Upper lobe of left lung (tissue), 6 donors: Measurements from ENCODE around the gene VASN. TPM values are rescaled to one million over a fixed set of nuclear protein-coding genes. Genes with fewer than 3 reads are reported as not detected.
A peak's percentile ranks its signal among the peaks of the same experiment; 100 is the strongest.

Source experiments
- ATAC-seq, 2 donors: fragments of 200-7000 bp; cut with Tn5 transposase; one replicate each; pipeline ENCODE4 v1.9.1; 2022; ENCODE audit warnings: mild to moderate bottlenecking in 2 of 2, moderate library complexity in 2 of 2; ENCODE audit not compliant: low FRiP score in 2 of 2
- DNase-seq, 2 donors: peaks; one replicate each; pipeline ENCODE4 v3.0.0-alpha.2; 2019 to 2020
- H3K27ac ChIP-seq, 4 donors: fragments of 200-600 bp; sonication (generic); one replicate each; pipeline ENCODE4 v1.5.1; 2016 to 2019
- H3K27me3 ChIP-seq, 4 donors: fragments of 200-600 bp; sonication (generic); one replicate each; pipeline ENCODE4 v1.5.1; 2017 to 2019
- H3K36me3 ChIP-seq, 4 donors: fragments of 200-600 bp; sonication (generic); one replicate each; pipeline ENCODE4 v1.5.1; 2016 to 2019
- H3K4me1 ChIP-seq, 4 donors: fragments of 200-600 bp; sonication (generic); one replicate each; pipeline ENCODE4 v1.5.1; 2018 to 2019
- H3K4me3 ChIP-seq, 4 donors: fragments of 200-600 bp; sonication (generic); one replicate each; pipeline ENCODE4 v1.5.1; 2017 to 2019; ENCODE audit warnings: mild to moderate bottlenecking in 2 of 4, moderate library complexity in 1 of 4
- H3K9me3 ChIP-seq, 4 donors: fragments of 200-600 bp; sonication (generic); one replicate each; pipeline ENCODE4 v1.5.1; 2018 to 2019
- CTCF ChIP-seq, 6 experiments: fragments of 450-650 bp in 4 of 6; fragments of 200-600 bp in 2 of 6; sonication (generic) in 2 of 6; IDR thresholded peaks; one replicate each; pipeline ENCODE4 v1.5.1; 2016 to 2019; ENCODE audit warnings: antibody characterized with exemption in 6 of 6
- EP300 ChIP-seq, 4 donors: sonication (generic); formaldehyde crosslinking; IDR thresholded peaks; one replicate each; pipeline ENCODE4 v1.5.1; 2017; ENCODE audit warnings: antibody characterized with exemption in 4 of 4, control low read depth in 2 of 4
- POLR2A ChIP-seq, 4 donors: fragments of 450-650 bp; IDR thresholded peaks; one replicate each; pipeline ENCODE4 v1.5.1; 2016 to 2017; ENCODE audit warnings: antibody characterized with exemption in 4 of 4, mild to moderate bottlenecking in 2 of 4
- POLR2AphosphoS5 ChIP-seq, 2 donors: sonication (generic); formaldehyde crosslinking; IDR thresholded peaks; one replicate each; pipeline ENCODE4 v1.5.1; 2017; ENCODE audit warnings: antibody characterized with exemption in 2 of 2
- WGBS, 2 donors: methylation state at CpG; one replicate each; pipeline ENCODE4 v1.1.5; 2017 to 2018; 5-methylcytosine and 5-hydroxymethylcytosine counted together
- total RNA-seq, 6 donors: library from RNA; depleted of rRNA in 4 of 6; stranded (reverse); fragments of >200 nt in 4 of 6; gene quantifications; one replicate each; pipeline versions ENCODE4 v1.1.0 to v1.2.1, GENCODE V29; 2016 to 2021
- donor health status: DM: no; HTN: no; CAD: no; lungs with moderate emphysema.
- donor health status: DM: no; HTN: yes; CAD: no; lungs with severe emphysema.

The VASN gene
- total RNA-seq, 6 donors from 2014 or later = 11.4 to 40.6 (median 30.2) TPM

GRCh38 chr16:4365615-4366014 lies 6.0 kb upstream of the VASN start:
- H3K27me3 ChIP-seq = no peaks in the 10 kb centered on the region
- no peak for DNase-seq
- no peak overlapping the region for H3K27ac ChIP-seq
- TF ChIP-seq CTCF (IDR thresholded peaks at IDR 0.05) (no peak), POLR2A (IDR thresholded peaks at IDR 0.05) (no peak), POLR2AphosphoS5 (IDR thresholded peaks at IDR 0.05) (no peak), EP300 (IDR thresholded peaks at IDR 0.05) (no peak)
- WGBS, 2 donors = 96% methylated on average over 7 to 12 of the region's 12 CpGs
- no peak for ATAC-seq
- peaks cover 5 to 48% (median 38%) of the 10 kb centered on the region in 4 donors for H3K36me3 ChIP-seq
- H3K9me3 ChIP-seq = no peaks in the 10 kb centered on the region
- no peak overlapping the region for H3K4me3 ChIP-seq
- peaks cover 20 to 28% (median 22%) of the 10 kb centered on the region in 4 donors for H3K4me1 ChIP-seq

- Histone ChIP-seq H3K27ac (no peak overlapping the region), H3K4me3 (no peak overlapping the region), H3K27me3 (no peaks in the 10 kb centered on the region), H3K9me3 (no peaks in the 10 kb centered on the region), H3K4me1 (peaks cover 20 to 32% (median 26%) of the 10 kb centered on the region in 4 donors), H3K36me3 (peaks cover 5 to 45% (median 38%) of the 10 kb centered on the region in 4 donors)
- TF ChIP-seq EP300 (IDR thresholded peaks at IDR 0.05) = no peak
- no peak for DNase-seq
- WGBS, 2 donors = 83 to 94% methylated on average over 1 to 11 of the region's 13 CpGs
- ATAC-seq = no peak
Observed at GRCh38 chr16:4366016-4366415, 5.6 kb upstream of the VASN start.

GRCh38 chr16:4367393-4367856 lies 4.2 kb upstream of the VASN start:
- WGBS, 2 donors = 94 to 99% methylated on average over 5 of the region's 5 CpGs
- Histone ChIP-seq H3K4me3 (no peak overlapping the region), H3K27me3 (no peaks in the 10 kb centered on the region), H3K27ac (peak overlapping the region in 1 of 4 donors; percentile 16), H3K36me3 (peaks cover 5 to 31% (median 27%) of the 10 kb centered on the region in 4 donors), H3K4me1 (peaks cover 24 to 46% (median 36%) of the 10 kb centered on the region in 4 donors), H3K9me3 (no peaks in the 10 kb centered on the region)
- ATAC-seq (no peak), DNase-seq (no peak)
- TF ChIP-seq POLR2AphosphoS5 (IDR thresholded peaks at IDR 0.05) (no peak), EP300 (IDR thresholded peaks at IDR 0.05) (no peak), CTCF (IDR thresholded peaks at IDR 0.05) (no peak), POLR2A (IDR thresholded peaks at IDR 0.05) (no peak)

- TF ChIP-seq CTCF (IDR thresholded peaks at IDR 0.05) = no peak
- TF ChIP-seq POLR2AphosphoS5 (IDR thresholded peaks at IDR 0.05) = no peak
- TF ChIP-seq EP300 (IDR thresholded peaks at IDR 0.05) = no peak
- no peak for TF ChIP-seq POLR2A (IDR thresholded peaks at IDR 0.05)
- ATAC-seq (no peak), DNase-seq (peak; percentile 56 to 70)
- H3K4me3 ChIP-seq = no peak overlapping the region
- no peaks in the 10 kb centered on the region for H3K27me3 ChIP-seq
- peaks cover under 1 to 14% (median 13%) of the 10 kb centered on the region in 4 donors for H3K36me3 ChIP-seq
- H3K4me1 ChIP-seq = peaks cover 42 to 63% (median 53%) of the 10 kb centered on the region in 4 donors
- no peaks in the 10 kb centered on the region for H3K9me3 ChIP-seq
- 69 to 78% methylated on average over 7 to 13 of the region's 13 CpGs for WGBS, 2 donors
- H3K27ac ChIP-seq = peak overlapping the region; percentile 82 to 92 (median 85)
Observed at GRCh38 chr16:4369007-4369733, 2.5 kb upstream of the VASN start.

GRCh38 chr16:4370151-4370550 lies 1.5 kb upstream of the VASN start:
- Histone ChIP-seq H3K4me1 (peaks cover 52 to 73% (median 63%) of the 10 kb centered on the region in 4 donors), H3K36me3 (peaks cover 0 to 4% (median 3%) of the 10 kb centered on the region in 4 donors), H3K27ac (peak overlapping the region; percentile 82 to 92 (median 85)), H3K4me3 (no peak overlapping the region), H3K27me3 (no peaks in the 10 kb centered on the region), H3K9me3 (no peaks in the 10 kb centered on the region)
- ATAC-seq (no peak), DNase-seq (no peak)
- WGBS, 2 donors = 64 to 75% methylated on average over 3 of the region's 3 CpGs
- TF ChIP-seq POLR2A (IDR thresholded peaks at IDR 0.05) = no peak
- no peak for TF ChIP-seq EP300 (IDR thresholded peaks at IDR 0.05)
- no peak for TF ChIP-seq POLR2AphosphoS5 (IDR thresholded peaks at IDR 0.05)
- no peak for TF ChIP-seq CTCF (IDR thresholded peaks at IDR 0.05)
